Measurements from ENCODE around the gene SLC25A41.

DNA sequence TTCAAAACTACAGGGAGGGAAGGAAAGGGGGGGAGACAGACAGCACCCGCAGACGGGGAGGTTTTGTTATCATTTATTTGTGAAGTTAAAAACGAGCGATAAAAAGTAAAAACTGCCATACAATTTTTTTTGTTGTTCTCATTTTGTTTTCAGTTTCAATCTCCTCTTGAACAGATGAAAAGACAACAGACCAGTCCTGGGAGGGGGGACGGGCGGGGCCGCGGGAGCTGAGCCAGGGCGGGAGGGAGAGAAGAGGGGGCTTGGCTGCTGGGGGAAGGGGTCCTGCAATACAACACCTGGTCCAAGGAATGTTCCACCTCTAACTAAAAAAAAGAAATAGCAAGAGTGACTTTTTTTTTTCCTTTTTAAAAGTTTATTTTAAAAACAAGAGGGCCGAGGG, 20.3 kb downstream of the SLC25A41 start:
- no peak for TF ChIP-seq EZH2phosphoT487 (conservative IDR thresholded peaks at IDR 0.05; ENCODE audit: low read length)
- TF ChIP-seq, protein P1, sequence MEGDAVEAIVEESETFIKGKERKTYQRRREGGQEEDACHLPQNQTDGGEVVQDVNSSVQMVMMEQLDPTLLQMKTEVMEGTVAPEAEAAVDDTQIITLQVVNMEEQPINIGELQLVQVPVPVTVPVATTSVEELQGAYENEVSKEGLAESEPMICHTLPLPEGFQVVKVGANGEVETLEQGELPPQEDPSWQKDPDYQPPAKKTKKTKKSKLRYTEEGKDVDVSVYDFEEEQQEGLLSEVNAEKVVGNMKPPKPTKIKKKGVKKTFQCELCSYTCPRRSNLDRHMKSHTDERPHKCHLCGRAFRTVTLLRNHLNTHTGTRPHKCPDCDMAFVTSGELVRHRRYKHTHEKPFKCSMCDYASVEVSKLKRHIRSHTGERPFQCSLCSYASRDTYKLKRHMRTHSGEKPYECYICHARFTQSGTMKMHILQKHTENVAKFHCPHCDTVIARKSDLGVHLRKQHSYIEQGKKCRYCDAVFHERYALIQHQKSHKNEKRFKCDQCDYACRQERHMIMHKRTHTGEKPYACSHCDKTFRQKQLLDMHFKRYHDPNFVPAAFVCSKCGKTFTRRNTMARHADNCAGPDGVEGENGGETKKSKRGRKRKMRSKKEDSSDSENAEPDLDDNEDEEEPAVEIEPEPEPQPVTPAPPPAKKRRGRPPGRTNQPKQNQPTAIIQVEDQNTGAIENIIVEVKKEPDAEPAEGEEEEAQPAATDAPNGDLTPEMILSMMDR (IDR thresholded peaks at IDR 0.05; ENCODE audit: insufficient read depth, low read length, poor library complexity, severe bottlenecking), result no peak

All from SU-DHL-6 (cell line).